ENCODE measurements around the gene KCNMA1. TPM values are rescaled to one million over a fixed set of nuclear protein-coding genes. Genes with fewer than 3 reads are reported as not detected.

The KCNMA1 gene
- total and polyA plus RNA-seq, 10 of the 15 experiments (the other 5 are each of a cell fraction or from before 2014, with no cell fraction given) = 8.5 to 77.0 (median 21.3) TPM

DNA sequence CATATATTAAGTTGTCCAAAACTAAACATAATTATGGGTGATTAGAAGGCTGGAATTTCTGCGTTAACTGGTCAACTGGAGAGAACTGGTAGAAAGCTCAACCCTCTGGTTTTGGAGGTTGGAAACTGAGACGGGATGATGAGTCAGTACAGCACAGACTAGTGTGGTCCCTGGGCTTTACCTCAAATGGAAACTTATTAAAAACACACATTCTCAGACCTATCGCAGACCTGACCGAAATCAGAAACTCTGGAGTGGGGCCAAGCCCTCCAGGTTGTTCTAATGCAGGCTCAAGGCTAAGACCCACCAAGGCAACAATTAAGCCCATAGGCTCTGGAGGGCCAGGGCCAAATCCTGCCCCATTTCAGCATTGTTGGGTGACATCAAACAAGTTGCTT lies 136.9 kb downstream of the KCNMA1 start (continued):
- TF ChIP-seq SKIL (IDR thresholded peaks at IDR 0.05; ENCODE audit: low read depth, poor library complexity, severe bottlenecking) = peak; percentile 71
- no peak for TF ChIP-seq CBX5 (IDR thresholded peaks at IDR 0.05; ENCODE audit: low read depth)
- TF ChIP-seq YBX1 (IDR thresholded peaks at IDR 0.05) = no peak
- TF ChIP-seq FOXK2 (IDR thresholded peaks at IDR 0.05) = no peak
- no peak for TF ChIP-seq CHD1 (IDR thresholded peaks at IDR 0.05; ENCODE audit: low read depth, low read length)
- no peak for TF ChIP-seq CBFB (IDR thresholded peaks at IDR 0.05; ENCODE audit: low read depth)
- no peak for TF ChIP-seq ETV6 (conservative IDR thresholded peaks at IDR 0.05 in 1 of 2, IDR thresholded peaks at IDR 0.05 in 1 of 2; ENCODE audit: borderline replicate concordance in 1 of 2, low read depth in 1 of 2)
- TF ChIP-seq RAD51 (IDR thresholded peaks at IDR 0.05) = no peak
- TF ChIP-seq RUNX3 (IDR thresholded peaks at IDR 0.05; ENCODE audit: low read length) = peak; percentile 91
- TF ChIP-seq E2F4 (IDR thresholded peaks at IDR 0.05; ENCODE audit: low read depth, low read length) = no peak
- TF ChIP-seq GABPA (IDR thresholded peaks at IDR 0.05; ENCODE audit: low read depth) = no peak
- TF ChIP-seq CEBPB (IDR thresholded peaks at IDR 0.05; ENCODE audit: borderline replicate concordance in 1 of 2, low read depth in 2 of 2, low read length in 2 of 2) = no peak
- no peak for TF ChIP-seq HCFC1 (IDR thresholded peaks at IDR 0.05; ENCODE audit: low read length)
- 0 out of 2 replicates have a peak, but pooled peaks have one; percentile 39 for TF ChIP-seq MEF2A (IDR thresholded peaks at IDR 0.05; ENCODE audit: insufficient read depth, low read depth, low read length)
- no peak for TF ChIP-seq TCF12 (IDR thresholded peaks at IDR 0.05; ENCODE audit: low read depth, low read length)
- TF ChIP-seq, protein P1, sequence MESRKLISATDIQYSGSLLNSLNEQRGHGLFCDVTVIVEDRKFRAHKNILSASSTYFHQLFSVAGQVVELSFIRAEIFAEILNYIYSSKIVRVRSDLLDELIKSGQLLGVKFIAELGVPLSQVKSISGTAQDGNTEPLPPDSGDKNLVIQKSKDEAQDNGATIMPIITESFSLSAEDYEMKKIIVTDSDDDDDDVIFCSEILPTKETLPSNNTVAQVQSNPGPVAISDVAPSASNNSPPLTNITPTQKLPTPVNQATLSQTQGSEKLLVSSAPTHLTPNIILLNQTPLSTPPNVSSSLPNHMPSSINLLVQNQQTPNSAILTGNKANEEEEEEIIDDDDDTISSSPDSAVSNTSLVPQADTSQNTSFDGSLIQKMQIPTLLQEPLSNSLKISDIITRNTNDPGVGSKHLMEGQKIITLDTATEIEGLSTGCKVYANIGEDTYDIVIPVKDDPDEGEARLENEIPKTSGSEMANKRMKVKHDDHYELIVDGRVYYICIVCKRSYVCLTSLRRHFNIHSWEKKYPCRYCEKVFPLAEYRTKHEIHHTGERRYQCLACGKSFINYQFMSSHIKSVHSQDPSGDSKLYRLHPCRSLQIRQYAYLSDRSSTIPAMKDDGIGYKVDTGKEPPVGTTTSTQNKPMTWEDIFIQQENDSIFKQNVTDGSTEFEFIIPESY (IDR thresholded peaks at IDR 0.05) = no peak
- TF ChIP-seq, protein P2, sequence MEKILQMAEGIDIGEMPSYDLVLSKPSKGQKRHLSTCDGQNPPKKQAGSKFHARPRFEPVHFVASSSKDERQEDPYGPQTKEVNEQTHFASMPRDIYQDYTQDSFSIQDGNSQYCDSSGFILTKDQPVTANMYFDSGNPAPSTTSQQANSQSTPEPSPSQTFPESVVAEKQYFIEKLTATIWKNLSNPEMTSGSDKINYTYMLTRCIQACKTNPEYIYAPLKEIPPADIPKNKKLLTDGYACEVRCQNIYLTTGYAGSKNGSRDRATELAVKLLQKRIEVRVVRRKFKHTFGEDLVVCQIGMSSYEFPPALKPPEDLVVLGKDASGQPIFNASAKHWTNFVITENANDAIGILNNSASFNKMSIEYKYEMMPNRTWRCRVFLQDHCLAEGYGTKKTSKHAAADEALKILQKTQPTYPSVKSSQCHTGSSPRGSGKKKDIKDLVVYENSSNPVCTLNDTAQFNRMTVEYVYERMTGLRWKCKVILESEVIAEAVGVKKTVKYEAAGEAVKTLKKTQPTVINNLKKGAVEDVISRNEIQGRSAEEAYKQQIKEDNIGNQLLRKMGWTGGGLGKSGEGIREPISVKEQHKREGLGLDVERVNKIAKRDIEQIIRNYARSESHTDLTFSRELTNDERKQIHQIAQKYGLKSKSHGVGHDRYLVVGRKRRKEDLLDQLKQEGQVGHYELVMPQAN (conservative IDR thresholded peaks at IDR 0.05) = no peak
- no peak for TF ChIP-seq PBX3 (IDR thresholded peaks at IDR 0.05; ENCODE audit: insufficient replicate concordance, low read depth, low read length)
- TF ChIP-seq POLR2AphosphoS2 (IDR thresholded peaks at IDR 0.05; ENCODE audit: low read depth, low read length) = no peak
- no peak for TF ChIP-seq RFX5 (IDR thresholded peaks at IDR 0.05; ENCODE audit: low read depth, low read length)
- TF ChIP-seq, protein P3, sequence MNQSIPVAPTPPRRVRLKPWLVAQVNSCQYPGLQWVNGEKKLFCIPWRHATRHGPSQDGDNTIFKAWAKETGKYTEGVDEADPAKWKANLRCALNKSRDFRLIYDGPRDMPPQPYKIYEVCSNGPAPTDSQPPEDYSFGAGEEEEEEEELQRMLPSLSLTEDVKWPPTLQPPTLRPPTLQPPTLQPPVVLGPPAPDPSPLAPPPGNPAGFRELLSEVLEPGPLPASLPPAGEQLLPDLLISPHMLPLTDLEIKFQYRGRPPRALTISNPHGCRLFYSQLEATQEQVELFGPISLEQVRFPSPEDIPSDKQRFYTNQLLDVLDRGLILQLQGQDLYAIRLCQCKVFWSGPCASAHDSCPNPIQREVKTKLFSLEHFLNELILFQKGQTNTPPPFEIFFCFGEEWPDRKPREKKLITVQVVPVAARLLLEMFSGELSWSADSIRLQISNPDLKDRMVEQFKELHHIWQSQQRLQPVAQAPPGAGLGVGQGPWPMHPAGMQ (IDR thresholded peaks at IDR 0.05; ENCODE audit: borderline replicate concordance) = no peak
- no peak for TF ChIP-seq FOS (IDR thresholded peaks at IDR 0.05; ENCODE audit: borderline replicate concordance, extremely low read depth, insufficient read length)
